Pons (tissue), 1 donor: Measurements from ENCODE around the gene USP17L26.
"Not testable (repeated sequence)": the region's sequence is repeated elsewhere in the genome, so short reads cannot be mapped to it uniquely, and the experiment has no call there.

Source experiments
- DNase-seq: peaks from one replicate; pipeline ENCODE4 v3.0.0-alpha.2; 2016; ENCODE audit warnings: low spot score

The USP17L26 gene

GRCh38 chr4:9334358-9334757 is at the start of gene USP17L26:
Gene USP17L26, plus strand, starts transcription at chr4:9334658. Its CDS starts 0 bp downstream, at chr4:9334658.
- not testable (repeated sequence) for DNase-seq

- not testable (repeated sequence) for DNase-seq
Measured at GRCh38 chr4:9324191-9324590, 10.3 kb upstream of the USP17L26 start.

GRCh38 chr4:9324865-9325264 is 9.6 kb upstream of the USP17L26 start, which contains the start of gene USP17L24:
Gene USP17L24, plus strand, starts transcription at chr4:9325165. Its CDS starts 0 bp downstream, at chr4:9325165.
- not testable (repeated sequence) for DNase-seq

GRCh38 chr4:9329611-9330010 is 4.8 kb upstream of the USP17L26 start, which contains the start of gene USP17L25:
Gene USP17L25, plus strand, starts transcription at chr4:9329911. Its CDS starts 0 bp downstream, at chr4:9329911.
- DNase-seq: not testable (repeated sequence)

- DNase-seq: not testable (repeated sequence)
Measured at GRCh38 chr4:9339103-9339502, 4.6 kb downstream of the USP17L26 start, which contains the start of gene USP17L5. Gene USP17L5, plus strand, starts transcription at chr4:9339403. Its CDS starts 0 bp downstream, at chr4:9339403.

- DNase-seq: not testable (repeated sequence)
Measured at GRCh38 chr4:9343848-9344247, 9.4 kb downstream of the USP17L26 start, which contains the start of gene USP17L27. Gene USP17L27, plus strand, starts transcription at chr4:9344148. Its CDS starts 0 bp downstream, at chr4:9344148.

- not testable (repeated sequence) for DNase-seq
Measured at GRCh38 chr4:9348593-9348992, 14.1 kb downstream of the USP17L26 start, which contains the start of gene USP17L28. Gene USP17L28, plus strand, starts transcription at chr4:9348893. Its CDS starts 0 bp downstream, at chr4:9348893.

- DNase-seq: not testable (repeated sequence)
Measured at GRCh38 chr4:9350866-9351265, 16.4 kb downstream of the USP17L26 start.

- not testable (repeated sequence) for DNase-seq
Measured at GRCh38 chr4:9353338-9353737, 18.9 kb downstream of the USP17L26 start, which contains the start of gene USP17L29. Gene USP17L29, plus strand, starts transcription at chr4:9353638. Its CDS starts 0 bp downstream, at chr4:9353638.

- not testable (repeated sequence) for DNase-seq
Measured at GRCh38 chr4:9362829-9363228, 28.4 kb downstream of the USP17L26 start, which contains the start of gene USP17L30. Gene USP17L30, plus strand, starts transcription at chr4:9363129. Its CDS starts 0 bp downstream, at chr4:9363129.

- not testable (repeated sequence) for DNase-seq
Measured at GRCh38 chr4:9379881-9380280, 45.4 kb downstream of the USP17L26 start.

GRCh38 chr4:9381012-9381534 is 46.6 kb downstream of the USP17L26 start:
- not testable (repeated sequence) for DNase-seq

- DNase-seq: no peak
Measured at GRCh38 chr4:9384126-9384525, 49.7 kb downstream of the USP17L26 start.
